Loucy (cell line): Measurements from ENCODE around the gene ARL13B.

Experiments used
- H2AFZ ChIP-seq: fragments of 200-600 bp; sonication (generic); 2 replicates; pipeline ENCODE4 v1.6.0; 2016; ENCODE audit warnings: antibody characterized with exemption, mild to moderate bottlenecking, low read length, moderate library complexity
- H3F3A ChIP-seq: fragments of 200-600 bp; 2 replicates; pipeline ENCODE4 v1.6.0; 2016; ENCODE audit warnings: antibody characterized with exemption, low read depth, mild to moderate bottlenecking
- H3K27me3 ChIP-seq: fragments of 200-600 bp; sonication (generic); 2 replicates; pipeline ENCODE4 v1.6.1; 2014; ENCODE audit warnings: low read length, mild to moderate bottlenecking; ENCODE audit not compliant: insufficient read depth, poor library complexity, severe bottlenecking
- H3K36me3 ChIP-seq: fragments of 200-600 bp; sonication (generic); 2 replicates; pipeline ENCODE4 v1.6.1; 2016; ENCODE audit warnings: low read length; ENCODE audit not compliant: insufficient read depth
- H3K4me1 ChIP-seq: fragments of 200-600 bp; sonication (generic); 2 replicates; pipeline ENCODE4 v1.5.1; 2014; ENCODE audit warnings: low read length, mild to moderate bottlenecking; ENCODE audit not compliant: insufficient read depth, poor library complexity, severe bottlenecking
- H3K4me2 ChIP-seq: fragments of 200-600 bp; sonication (generic); 2 replicates; pipeline ENCODE4 v1.6.0; 2014; ENCODE audit warnings: antibody characterized with exemption, low read length, low read depth, mild to moderate bottlenecking; ENCODE audit not compliant: poor library complexity, severe bottlenecking
- H3K4me3 ChIP-seq: fragments of 200-600 bp; sonication (generic); 2 replicates; pipeline ENCODE4 v1.5.1; 2014; ENCODE audit warnings: low read length, mild to moderate bottlenecking, mixed read lengths; ENCODE audit not compliant: poor library complexity, severe bottlenecking
- H3K79me2 ChIP-seq: fragments of 200-600 bp; sonication (generic); 2 replicates; pipeline ENCODE4 v1.6.1; 2014; ENCODE audit warnings: low read length; ENCODE audit not compliant: insufficient read depth
- H3K9ac ChIP-seq: fragments of 200-600 bp; sonication (generic); 2 replicates; pipeline ENCODE4 v1.6.0; 2014; ENCODE audit warnings: mild to moderate bottlenecking, low read depth, low read length, moderate library complexity; ENCODE audit not compliant: poor library complexity, severe bottlenecking
- H3K9me2 ChIP-seq: fragments of 200-600 bp; sonication (generic); replicated peaks from 2 replicates; pipeline ENCODE4 v1.6.1; 2016; ENCODE audit warnings: low read depth, low read length, mixed read lengths
- H3K9me3 ChIP-seq: fragments of 200-600 bp; sonication (generic); 2 replicates; pipeline ENCODE4 v1.6.1; 2014; ENCODE audit warnings: mild to moderate bottlenecking, antibody characterized with exemption, low read length, low read depth; ENCODE audit not compliant: insufficient read depth
- H4K20me1 ChIP-seq: fragments of 200-600 bp; sonication (generic); 2 replicates; pipeline ENCODE4 v1.6.0; 2014; ENCODE audit warnings: antibody characterized with exemption, low read length, mild to moderate bottlenecking; ENCODE audit not compliant: insufficient read depth, poor library complexity, severe bottlenecking
- EZH2phosphoT487 ChIP-seq: fragments of 200-600 bp; IDR thresholded peaks from 2 replicates; pipeline ENCODE4 v1.6.1; 2018; ENCODE audit warnings: antibody characterized with exemption, mild to moderate bottlenecking, moderate library complexity, borderline replicate concordance
- TF ChIP-seq, protein P1 (sequence below): fragments of 200-600 bp; sonication (generic); conservative IDR thresholded peaks from 2 replicates; pipeline ENCODE4 v1.5.1; 2014; ENCODE audit warnings: mild to moderate bottlenecking, antibody characterized with exemption, low read length

ARL13B gene

DNA sequence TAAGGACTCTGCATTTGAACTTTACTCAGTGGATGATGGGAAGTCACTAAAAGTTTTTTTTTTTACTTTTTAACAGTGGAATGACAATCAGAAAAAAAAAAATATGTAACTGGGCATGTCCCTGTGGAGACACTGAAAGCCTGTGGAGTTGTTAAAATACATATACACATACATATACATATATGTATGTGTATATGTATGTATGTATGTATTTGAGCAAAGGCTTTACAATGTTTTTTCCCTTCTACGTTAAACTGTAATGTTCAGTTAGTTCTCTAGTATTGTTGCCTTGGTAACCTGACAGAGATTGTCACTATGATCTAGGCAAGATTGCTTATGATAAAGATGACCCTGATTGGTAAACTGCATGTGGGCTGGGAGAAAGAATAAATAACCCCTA is 113.2 kb downstream of the ARL13B start:
- Histone ChIP-seq H4K20me1 (no peaks in the 10 kb centered on the region), H3F3A (no peaks in the 10 kb centered on the region), H3K4me1 (peaks cover under 1% of the 10 kb centered on the region), H3K36me3 (peaks cover 33% of the 10 kb centered on the region; the same call in 1 of the 2 replicates), H3K9me3 (no peaks in the 10 kb centered on the region), H3K9me2 (no peaks in the 10 kb centered on the region), H3K9ac (no peak overlapping the region), H3K4me2 (no peak overlapping the region), H3K79me2 (no peaks in the 10 kb centered on the region), H3K4me3 (no peak overlapping the region), H3K27me3 (no peaks in the 10 kb centered on the region), H2AFZ (no peak overlapping the region)
- TF ChIP-seq EZH2phosphoT487, result no peak
- TF ChIP-seq, protein P1, sequence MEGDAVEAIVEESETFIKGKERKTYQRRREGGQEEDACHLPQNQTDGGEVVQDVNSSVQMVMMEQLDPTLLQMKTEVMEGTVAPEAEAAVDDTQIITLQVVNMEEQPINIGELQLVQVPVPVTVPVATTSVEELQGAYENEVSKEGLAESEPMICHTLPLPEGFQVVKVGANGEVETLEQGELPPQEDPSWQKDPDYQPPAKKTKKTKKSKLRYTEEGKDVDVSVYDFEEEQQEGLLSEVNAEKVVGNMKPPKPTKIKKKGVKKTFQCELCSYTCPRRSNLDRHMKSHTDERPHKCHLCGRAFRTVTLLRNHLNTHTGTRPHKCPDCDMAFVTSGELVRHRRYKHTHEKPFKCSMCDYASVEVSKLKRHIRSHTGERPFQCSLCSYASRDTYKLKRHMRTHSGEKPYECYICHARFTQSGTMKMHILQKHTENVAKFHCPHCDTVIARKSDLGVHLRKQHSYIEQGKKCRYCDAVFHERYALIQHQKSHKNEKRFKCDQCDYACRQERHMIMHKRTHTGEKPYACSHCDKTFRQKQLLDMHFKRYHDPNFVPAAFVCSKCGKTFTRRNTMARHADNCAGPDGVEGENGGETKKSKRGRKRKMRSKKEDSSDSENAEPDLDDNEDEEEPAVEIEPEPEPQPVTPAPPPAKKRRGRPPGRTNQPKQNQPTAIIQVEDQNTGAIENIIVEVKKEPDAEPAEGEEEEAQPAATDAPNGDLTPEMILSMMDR, result no peak

DNA sequence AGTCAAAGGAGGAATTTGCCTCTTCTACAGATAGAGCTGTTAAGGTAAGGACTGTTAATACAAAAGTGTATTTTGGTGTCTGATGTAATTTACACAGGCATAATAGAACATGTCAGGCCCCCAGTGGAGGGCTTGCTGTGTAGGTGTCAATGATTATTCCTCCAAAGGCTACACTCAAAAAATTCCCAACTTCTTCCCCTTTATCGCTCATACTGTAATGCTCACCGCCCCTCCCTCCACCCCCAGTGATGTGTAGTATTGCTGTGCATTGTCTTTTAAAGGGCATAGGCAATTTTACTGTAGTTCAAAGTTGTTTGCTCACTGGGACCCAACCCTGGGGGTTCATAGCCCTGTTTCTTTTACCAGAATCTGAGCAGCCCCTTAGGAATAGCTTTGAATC is 115.2 kb downstream of the ARL13B start:
- Histone ChIP-seq H3K4me3 (no peak overlapping the region), H3K79me2 (no peaks in the 10 kb centered on the region), H3K4me1 (peaks cover 3% of the 10 kb centered on the region), H3K27me3 (no peaks in the 10 kb centered on the region), H3F3A (no peaks in the 10 kb centered on the region), H4K20me1 (no peaks in the 10 kb centered on the region), H3K4me2 (no peak overlapping the region), H3K36me3 (peaks cover 35% of the 10 kb centered on the region; the same call in 1 of the 2 replicates), H2AFZ (no peak overlapping the region), H3K9me2 (no peaks in the 10 kb centered on the region), H3K9ac (no peak overlapping the region), H3K9me3 (no peaks in the 10 kb centered on the region)
- TF ChIP-seq, protein P1, result no peak
- no peak for TF ChIP-seq EZH2phosphoT487

DNA sequence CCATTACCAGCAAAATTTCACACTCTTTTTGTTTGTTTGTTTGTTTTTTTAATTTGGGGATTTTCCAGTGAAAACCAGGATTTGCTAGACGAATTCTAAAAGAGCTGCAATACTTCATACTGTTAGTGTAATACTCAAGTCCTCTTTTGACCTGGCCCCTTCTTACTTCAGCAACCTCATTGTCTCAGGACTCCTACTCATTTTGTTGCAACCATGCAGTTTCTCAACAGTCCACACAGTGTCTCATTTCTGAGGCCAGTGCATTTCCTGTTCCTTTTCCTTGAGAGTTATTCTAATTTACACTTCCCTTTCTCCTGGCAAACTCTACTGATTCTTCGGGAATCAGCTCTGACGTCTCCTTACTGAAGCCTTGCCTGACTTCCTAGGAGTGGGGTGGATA is 118.5 kb downstream of the ARL13B start:
- Histone ChIP-seq H3F3A (no peaks in the 10 kb centered on the region), H4K20me1 (no peaks in the 10 kb centered on the region), H3K4me3 (no peak overlapping the region), H3K79me2 (no peaks in the 10 kb centered on the region), H3K9me3 (no peaks in the 10 kb centered on the region), H3K4me2 (no peak overlapping the region), H3K9me2 (no peaks in the 10 kb centered on the region), H3K9ac (no peak overlapping the region), H3K4me1 (peaks cover 3% of the 10 kb centered on the region), H3K36me3 (peaks cover 38% of the 10 kb centered on the region; the same call in 1 of the 2 replicates), H2AFZ (no peak overlapping the region), H3K27me3 (no peaks in the 10 kb centered on the region)
- TF ChIP-seq, protein P1, result peak; percentile 38; the same call in 1 of the 2 replicates
- no peak for TF ChIP-seq EZH2phosphoT487
